ENCODE results near the gene ANHX.

DNA sequence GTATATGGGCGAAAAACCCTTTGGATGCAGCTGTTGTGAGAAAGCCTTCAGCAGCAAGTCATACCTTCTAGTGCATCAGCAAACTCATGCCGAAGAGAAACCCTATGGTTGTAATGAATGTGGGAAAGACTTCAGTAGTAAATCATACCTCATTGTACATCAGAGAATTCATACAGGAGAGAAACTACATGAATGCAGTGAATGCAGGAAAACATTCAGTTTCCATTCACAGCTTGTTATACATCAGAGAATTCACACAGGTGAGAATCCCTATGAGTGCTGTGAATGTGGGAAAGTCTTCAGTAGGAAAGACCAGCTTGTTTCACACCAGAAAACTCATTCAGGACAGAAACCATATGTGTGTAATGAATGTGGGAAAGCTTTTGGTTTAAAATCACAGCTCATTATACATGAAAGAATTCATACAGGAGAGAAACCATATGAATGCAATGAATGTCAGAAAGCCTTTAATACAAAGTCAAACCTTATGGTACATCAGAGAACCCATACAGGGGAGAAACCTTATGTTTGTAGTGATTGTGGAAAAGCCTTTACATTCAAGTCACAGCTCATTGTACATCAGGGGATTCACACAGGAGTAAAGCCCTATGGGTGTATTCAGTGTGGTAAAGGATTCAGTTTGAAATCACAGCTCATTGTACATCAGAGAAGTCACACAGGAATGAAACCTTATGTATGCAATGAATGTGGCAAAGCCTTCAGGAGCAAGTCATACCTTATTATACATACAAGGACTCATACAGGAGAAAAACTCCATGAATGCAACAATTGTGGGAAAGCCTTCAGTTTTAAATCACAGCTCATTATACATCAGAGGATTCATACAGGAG lies 33.0 kb downstream of the ANHX start:
- TF ChIP-seq, protein P1, sequence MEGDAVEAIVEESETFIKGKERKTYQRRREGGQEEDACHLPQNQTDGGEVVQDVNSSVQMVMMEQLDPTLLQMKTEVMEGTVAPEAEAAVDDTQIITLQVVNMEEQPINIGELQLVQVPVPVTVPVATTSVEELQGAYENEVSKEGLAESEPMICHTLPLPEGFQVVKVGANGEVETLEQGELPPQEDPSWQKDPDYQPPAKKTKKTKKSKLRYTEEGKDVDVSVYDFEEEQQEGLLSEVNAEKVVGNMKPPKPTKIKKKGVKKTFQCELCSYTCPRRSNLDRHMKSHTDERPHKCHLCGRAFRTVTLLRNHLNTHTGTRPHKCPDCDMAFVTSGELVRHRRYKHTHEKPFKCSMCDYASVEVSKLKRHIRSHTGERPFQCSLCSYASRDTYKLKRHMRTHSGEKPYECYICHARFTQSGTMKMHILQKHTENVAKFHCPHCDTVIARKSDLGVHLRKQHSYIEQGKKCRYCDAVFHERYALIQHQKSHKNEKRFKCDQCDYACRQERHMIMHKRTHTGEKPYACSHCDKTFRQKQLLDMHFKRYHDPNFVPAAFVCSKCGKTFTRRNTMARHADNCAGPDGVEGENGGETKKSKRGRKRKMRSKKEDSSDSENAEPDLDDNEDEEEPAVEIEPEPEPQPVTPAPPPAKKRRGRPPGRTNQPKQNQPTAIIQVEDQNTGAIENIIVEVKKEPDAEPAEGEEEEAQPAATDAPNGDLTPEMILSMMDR (IDR thresholded peaks at IDR 0.05), result no peak
- no peak for TF ChIP-seq EP300 (IDR thresholded peaks at IDR 0.05)
